ENCODE data around the gene ZNF609.

The ZNF609 gene

DNA sequence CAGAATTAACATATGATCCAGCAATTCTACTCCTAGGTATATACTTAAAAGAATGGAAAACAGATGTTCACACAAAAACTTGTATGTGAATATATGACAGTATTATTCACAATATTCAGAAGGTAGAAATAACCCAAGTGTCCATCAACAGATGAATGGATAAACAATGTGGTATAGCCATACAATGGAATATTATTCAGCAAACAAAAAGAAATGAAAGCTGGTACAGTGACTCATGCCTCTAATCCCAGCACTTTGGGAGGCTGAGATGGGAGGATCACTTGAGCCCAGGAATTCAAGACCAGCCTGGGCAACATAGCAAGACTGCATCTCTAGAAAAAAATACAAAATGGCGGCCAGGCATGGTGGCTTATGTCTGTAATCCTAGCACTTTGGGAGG, 185.6 kb downstream of the ZNF609 start:
- no peak overlapping the region for H3K4me3 ChIP-seq (ENCODE audit: low read depth, low read length)
- in situ Hi-C loops (cut with HindIII; ENCODE audit: low sequenced_read_pairs), result no loop called here
- no peak for DNase-seq (ENCODE audit: low read depth, low spot score)
- TF ChIP-seq, protein P1, sequence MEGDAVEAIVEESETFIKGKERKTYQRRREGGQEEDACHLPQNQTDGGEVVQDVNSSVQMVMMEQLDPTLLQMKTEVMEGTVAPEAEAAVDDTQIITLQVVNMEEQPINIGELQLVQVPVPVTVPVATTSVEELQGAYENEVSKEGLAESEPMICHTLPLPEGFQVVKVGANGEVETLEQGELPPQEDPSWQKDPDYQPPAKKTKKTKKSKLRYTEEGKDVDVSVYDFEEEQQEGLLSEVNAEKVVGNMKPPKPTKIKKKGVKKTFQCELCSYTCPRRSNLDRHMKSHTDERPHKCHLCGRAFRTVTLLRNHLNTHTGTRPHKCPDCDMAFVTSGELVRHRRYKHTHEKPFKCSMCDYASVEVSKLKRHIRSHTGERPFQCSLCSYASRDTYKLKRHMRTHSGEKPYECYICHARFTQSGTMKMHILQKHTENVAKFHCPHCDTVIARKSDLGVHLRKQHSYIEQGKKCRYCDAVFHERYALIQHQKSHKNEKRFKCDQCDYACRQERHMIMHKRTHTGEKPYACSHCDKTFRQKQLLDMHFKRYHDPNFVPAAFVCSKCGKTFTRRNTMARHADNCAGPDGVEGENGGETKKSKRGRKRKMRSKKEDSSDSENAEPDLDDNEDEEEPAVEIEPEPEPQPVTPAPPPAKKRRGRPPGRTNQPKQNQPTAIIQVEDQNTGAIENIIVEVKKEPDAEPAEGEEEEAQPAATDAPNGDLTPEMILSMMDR (IDR thresholded peaks at IDR 0.05; ENCODE audit: low read depth, low read length), result no peak

DNA sequence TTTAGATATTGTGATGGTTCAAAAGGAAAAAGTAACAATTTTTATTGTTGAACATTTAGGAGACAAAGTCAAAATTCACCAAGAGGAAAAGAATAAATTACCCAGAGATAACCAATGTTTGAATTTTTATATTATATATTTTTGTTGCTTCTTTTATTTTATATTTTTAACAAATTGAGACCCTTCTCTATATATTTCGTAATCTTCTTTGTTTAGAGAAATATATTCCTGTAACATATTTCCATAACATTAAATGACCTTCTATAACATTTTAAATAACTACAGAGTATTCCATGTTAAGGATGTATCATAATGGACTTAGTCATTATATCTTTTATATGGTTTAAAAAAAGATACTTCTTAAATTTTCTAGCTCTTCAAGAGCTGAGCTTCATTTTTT, 187.0 kb downstream of the ZNF609 start:
- DNase-seq (ENCODE audit: low read depth, low spot score), result no peak
- TF ChIP-seq, protein P1 (IDR thresholded peaks at IDR 0.05; ENCODE audit: low read depth, low read length), result no peak
- in situ Hi-C loops (cut with HindIII; ENCODE audit: low sequenced_read_pairs), result no loop called here
- H3K4me3 ChIP-seq (ENCODE audit: low read depth, low read length), result no peak overlapping the region

DNA sequence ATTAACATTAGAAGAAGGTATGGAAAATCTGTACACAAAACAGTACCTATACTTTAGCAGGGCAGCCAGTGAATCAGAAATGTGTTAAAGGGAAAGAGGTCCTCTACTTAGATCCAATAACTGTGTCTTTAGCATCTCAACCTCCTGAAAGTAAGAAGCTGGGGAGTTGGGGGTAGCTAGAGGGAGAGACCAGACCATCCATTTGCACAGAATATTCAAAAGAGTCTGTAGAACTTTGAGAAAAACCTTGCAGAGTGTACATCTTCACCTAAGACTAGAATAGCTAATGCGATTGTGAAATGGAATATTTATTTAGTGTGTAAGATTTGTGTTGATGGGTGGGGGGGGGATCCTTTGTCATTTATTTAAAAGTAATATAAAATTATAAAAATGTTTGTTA, 190.2 kb downstream of the ZNF609 start:
- DNase-seq (ENCODE audit: low read depth, low spot score), result no peak
- H3K4me3 ChIP-seq (ENCODE audit: low read depth, low read length), result no peak overlapping the region
- in situ Hi-C loops (cut with HindIII; ENCODE audit: low sequenced_read_pairs), result no loop called here
- TF ChIP-seq, protein P1 (IDR thresholded peaks at IDR 0.05; ENCODE audit: low read depth, low read length), result no peak

DNA sequence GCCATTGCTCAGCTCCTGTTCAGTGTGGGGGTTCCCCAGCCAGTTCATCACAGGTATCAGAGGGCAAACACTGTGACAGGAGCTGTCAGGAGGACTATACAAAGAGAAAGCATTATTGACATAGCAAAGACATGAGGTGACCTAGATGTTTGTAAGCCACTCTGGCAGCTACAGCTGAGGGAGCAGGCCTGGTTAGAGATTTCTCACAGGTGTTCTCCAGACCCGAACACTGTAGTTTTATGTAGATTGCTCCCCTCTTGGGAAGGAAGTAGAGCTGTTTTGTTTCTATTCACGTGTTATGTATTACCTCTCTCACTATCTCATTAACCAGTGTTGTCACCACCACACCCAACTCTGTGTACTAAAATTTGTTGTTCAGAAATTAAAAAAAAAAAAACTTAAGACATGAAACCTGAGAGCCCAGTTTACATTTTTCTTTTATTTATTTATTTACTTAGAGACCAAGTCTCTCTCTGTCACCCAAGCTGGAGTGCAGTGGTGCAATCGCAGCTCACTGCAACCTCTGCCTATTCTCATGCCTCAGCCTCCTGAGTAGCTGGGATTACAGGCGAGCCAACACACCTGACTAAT, 191.3 kb downstream of the ZNF609 start:
- no peak for DNase-seq (ENCODE audit: low read depth, low spot score)
- in situ Hi-C loops (cut with HindIII; ENCODE audit: low sequenced_read_pairs), result no loop called here
- TF ChIP-seq, protein P1 (IDR thresholded peaks at IDR 0.05; ENCODE audit: low read depth, low read length), result no peak
- H3K4me3 ChIP-seq (ENCODE audit: low read depth, low read length), result no peak overlapping the region

DNA sequence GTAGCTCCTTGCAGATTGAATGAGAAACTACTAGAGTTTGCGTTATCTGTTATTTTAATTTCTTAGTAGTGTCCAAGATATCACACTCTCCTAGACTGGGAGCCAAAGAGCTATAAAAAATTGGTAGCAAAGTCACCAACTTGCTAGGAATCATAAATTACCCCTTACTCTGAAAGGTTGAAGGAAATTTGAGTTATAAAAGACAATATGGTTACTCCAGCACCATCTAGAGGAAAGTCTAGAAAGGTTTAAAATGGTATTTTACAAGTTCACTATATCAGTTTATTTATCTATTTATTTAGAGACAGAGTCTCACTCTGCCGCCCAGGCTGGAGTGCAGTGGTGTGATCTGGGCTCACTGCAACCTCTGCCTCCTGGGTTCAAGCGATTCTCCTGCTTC, 193.4 kb downstream of the ZNF609 start:
- DNase-seq (ENCODE audit: low read depth, low spot score), result peak; percentile 49
- TF ChIP-seq, protein P1 (IDR thresholded peaks at IDR 0.05; ENCODE audit: low read depth, low read length), result peak; percentile 38
- in situ Hi-C loops (cut with HindIII; ENCODE audit: low sequenced_read_pairs), result no loop called here
- H3K4me3 ChIP-seq (ENCODE audit: low read depth, low read length), result no peak overlapping the region

DNA sequence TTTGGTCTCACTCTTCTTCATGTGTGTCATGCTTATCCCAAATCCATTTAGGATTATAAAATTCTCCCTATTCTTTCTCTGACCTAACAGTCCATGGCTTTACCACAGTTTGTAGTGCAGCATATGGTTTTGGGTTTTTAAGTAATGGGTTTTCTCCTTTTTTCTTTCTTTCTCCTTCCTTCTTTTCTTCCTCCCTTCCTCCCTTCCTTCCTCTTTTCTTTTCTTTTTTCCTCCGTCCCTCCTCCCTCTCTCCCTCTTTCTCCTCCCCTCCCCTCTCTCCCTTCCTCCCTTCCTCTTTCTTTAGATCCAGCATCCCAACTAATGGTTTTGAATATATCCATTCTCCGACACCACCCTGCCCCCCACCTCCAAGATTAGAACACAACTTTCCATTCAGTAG, 196.1 kb downstream of the ZNF609 start:
- in situ Hi-C loops (cut with HindIII; ENCODE audit: low sequenced_read_pairs), result no loop called here
- TF ChIP-seq, protein P1 (IDR thresholded peaks at IDR 0.05; ENCODE audit: low read depth, low read length), result no peak
- no peak for DNase-seq (ENCODE audit: low read depth, low spot score)
- no peak overlapping the region for H3K4me3 ChIP-seq (ENCODE audit: low read depth, low read length)

DNA sequence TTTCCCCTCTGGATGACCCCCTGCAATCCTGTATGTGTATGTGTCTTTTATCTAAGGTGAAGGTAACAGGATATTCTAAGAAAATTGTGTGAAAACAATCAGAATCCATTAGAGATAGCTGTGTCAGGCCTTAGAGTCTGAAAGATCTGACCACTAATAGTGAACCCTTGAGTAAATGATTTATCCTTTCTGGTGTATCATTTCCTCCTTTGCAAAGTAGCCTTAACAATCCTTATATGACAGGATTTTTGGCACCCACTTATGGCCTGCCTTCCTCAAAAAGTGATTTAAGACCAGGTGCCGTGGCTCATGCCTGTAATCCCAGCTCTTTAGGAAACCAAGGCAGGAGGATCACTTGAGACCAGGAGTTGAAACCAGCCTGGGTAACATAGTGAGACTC, 204.8 kb downstream of the ZNF609 start:
- TF ChIP-seq, protein P1 (IDR thresholded peaks at IDR 0.05; ENCODE audit: low read depth, low read length), result no peak
- no peak overlapping the region for H3K4me3 ChIP-seq (ENCODE audit: low read depth, low read length)
- in situ Hi-C loops (cut with HindIII; ENCODE audit: low sequenced_read_pairs), result no loop called here
- no peak for DNase-seq (ENCODE audit: low read depth, low spot score)

Measured in astrocyte of the spinal cord (primary cell).